SK-N-SH (cell line): ENCODE measurements around the gene OSBPL10. TPM values are rescaled to one million over a fixed set of nuclear protein-coding genes. Genes with fewer than 3 reads are reported as not detected.

Experiments used
- CTCF ChIA-PET: fragments of 300-600, 350-600 bp; formaldehyde crosslinking; extraction: SDS; loops from one replicate; lab custom pipeline; 2021; lab: Yijun Ruan, JAX
- POLR2A ChIA-PET: fragments of 350-600 bp; sonication (Branson Sonifier 250); formaldehyde crosslinking; extraction: SDS; loops from one replicate; lab custom pipeline; 2020; ENCODE audit warnings: antibody characterized with exemption, inconsistent platforms; lab: Yijun Ruan, JAX
- DNase-seq: peaks from one replicate; pipeline ENCODE4 v3.0.0; 2012
- H2AFZ ChIP-seq: fragments of 200-600 bp; sonication (generic); 2 replicates; pipeline ENCODE4 v1.8.1; 2016; ENCODE audit warnings: antibody characterized with exemption, mild to moderate bottlenecking, low read depth
- H3F3A ChIP-seq: fragments of 200-600 bp; sonication (generic); replicated peaks from 2 replicates; pipeline ENCODE3; 2016; ENCODE audit warnings: antibody characterized with exemption, mild to moderate bottlenecking; ENCODE audit not compliant: insufficient read depth
- H3K27ac ChIP-seq, 2 experiments: fragments of 200-500 bp in 1 of 2; fragments of 200-600 bp in 1 of 2; sonication (Bioruptor generic) in 1 of 2; sonication (generic), shearing (Covaris generic) in 1 of 2; 2 replicates each; pipeline versions ENCODE4 v1.5.1 to v1.6.1; 2014 to 2016; ENCODE audit warnings: low read depth in 2 of 2, inconsistent platforms in 1 of 2, low read length in 1 of 2, mild to moderate bottlenecking in 1 of 2, mixed read lengths in 1 of 2
- H3K27me3 ChIP-seq: fragments of 200-600 bp; sonication (generic), shearing (Covaris generic); 2 replicates; pipeline ENCODE4 v1.6.1; 2016; ENCODE audit warnings: mixed run types; ENCODE audit not compliant: insufficient read depth
- H3K36me3 ChIP-seq, 2 experiments: fragments of 200-500 bp in 1 of 2; fragments of 200-600 bp in 1 of 2; sonication (Bioruptor generic) in 1 of 2; sonication (generic) in 1 of 2; replicated peaks in 1 of 2; 2 replicates each; pipeline versions ENCODE3 to v1.5.1; 2014 to 2016; ENCODE audit warnings: low read length in 1 of 2, mild to moderate bottlenecking in 1 of 2; ENCODE audit not compliant: insufficient read depth in 2 of 2, control insufficient read depth in 1 of 2
- H3K4me1 ChIP-seq, 2 experiments: fragments of 200-500 bp in 1 of 2; fragments of 200-600 bp in 1 of 2; sonication (Bioruptor generic) in 1 of 2; sonication (generic), shearing (Covaris generic) in 1 of 2; 2 replicates each; pipeline versions ENCODE4 v1.5.1 to v1.6.1; 2014 to 2016; ENCODE audit warnings: low read depth in 1 of 2, low read length in 1 of 2, mixed run types in 1 of 2; ENCODE audit not compliant: insufficient read depth in 2 of 2, control insufficient read depth in 1 of 2
- H3K4me2 ChIP-seq: fragments of 200-600 bp; sonication (generic), shearing (Covaris generic); 2 replicates; pipeline ENCODE4 v1.6.1; 2017; ENCODE audit warnings: mixed run types
- H3K4me3 ChIP-seq, 2 experiments: fragments of 200-500 bp in 1 of 2; fragments of 200-600 bp in 1 of 2; sonication (Bioruptor generic) in 1 of 2; sonication (generic), shearing (Covaris generic) in 1 of 2; 2 replicates each; pipeline versions ENCODE4 v1.5.1 to v1.8.1; 2014 to 2016; ENCODE audit warnings: low read depth in 2 of 2, inconsistent platforms in 1 of 2, low read length in 1 of 2, mild to moderate bottlenecking in 1 of 2, mixed read lengths in 1 of 2, moderate library complexity in 1 of 2
- H3K79me2 ChIP-seq: fragments of 200-600 bp; sonication (generic); 2 replicates; pipeline ENCODE4 v1.8.1; 2017; ENCODE audit warnings: mild to moderate bottlenecking; ENCODE audit not compliant: insufficient read depth
- H3K9ac ChIP-seq: fragments of 200-600 bp; sonication (generic); 2 replicates; pipeline ENCODE4 v1.6.1; 2017; ENCODE audit warnings: mixed run types
- H3K9me2 ChIP-seq: fragments of 200-600 bp; sonication (generic); 2 replicates; pipeline ENCODE4 v1.6.1; 2017; ENCODE audit warnings: mixed run types
- H3K9me3 ChIP-seq: fragments of 200-600 bp; sonication (generic); 2 replicates; pipeline ENCODE4 v1.6.1; 2017; ENCODE audit warnings: mixed run types, mild to moderate bottlenecking, moderate library complexity
- H4K20me1 ChIP-seq: fragments of 200-600 bp; sonication (generic); 2 replicates; pipeline ENCODE4 v1.6.1; 2017; ENCODE audit warnings: mild to moderate bottlenecking, mixed run types; ENCODE audit not compliant: insufficient read depth
- CHD2 ChIP-seq: fragments of 150-350 bp; IDR thresholded peaks from 2 replicates; pipeline ENCODE4 v1.6.1; 2018; ENCODE audit warnings: low read length; ENCODE audit not compliant: partially characterized antibody
- EP300 ChIP-seq, 2 experiments: IDR thresholded peaks; 2 replicates each; pipeline versions ENCODE4 v1.4.0 to v1.6.1; 2012; ENCODE audit warnings: borderline replicate concordance in 1 of 2, low read depth in 1 of 2, low read length in 1 of 2
- MEF2A ChIP-seq: IDR thresholded peaks from 2 replicates; pipeline ENCODE4 v1.4.0; 2012; ENCODE audit warnings: low read depth, borderline replicate concordance
- MXI1 ChIP-seq: IDR thresholded peaks from 2 replicates; pipeline ENCODE4 v1.6.1; 2012; ENCODE audit warnings: mild to moderate bottlenecking, low read depth, low read length, improper control_type of control experiment
- NFIC ChIP-seq: IDR thresholded peaks from 2 replicates; pipeline ENCODE4 v1.4.0; 2012; ENCODE audit warnings: borderline replicate concordance
- RFX5 ChIP-seq: IDR thresholded peaks from 2 replicates; pipeline ENCODE4 v1.6.1; 2012; ENCODE audit warnings: mild to moderate bottlenecking, improper control_type of control experiment, low read length
- WGBS: methylation state at CpG from one replicate; pipeline ENCODE4 v1.1.6; 2017; ENCODE audit warnings: low lambda C conversion rate; 5-methylcytosine and 5-hydroxymethylcytosine counted together
- polyA plus RNA-seq, 3 experiments: library from polyadenylated mRNA; depleted of rRNA; stranded (reverse); fragments of >200 nt; gene quantifications; 2 replicates each; pipeline ENCODE4 v1.2.3, GENCODE V29; 2012
- TF ChIP-seq, protein P1 (sequence below): fragments of 150-350 bp; IDR thresholded peaks from 2 replicates; pipeline ENCODE4 v1.6.1; 2016; ENCODE audit warnings: mild to moderate bottlenecking, low read depth, low read length
- TF ChIP-seq, protein P2 (sequence below): IDR thresholded peaks from 2 replicates; pipeline ENCODE4 v1.4.0; 2012; ENCODE audit warnings: low read depth
- TF ChIP-seq, protein P3 (sequence below): fragments of 150-350 bp; IDR thresholded peaks from 2 replicates; pipeline ENCODE4 v1.6.1; 2017; ENCODE audit warnings: antibody characterized with exemption, low read length, low read depth, borderline replicate concordance

Gene OSBPL10
- polyA plus RNA-seq, 1 of the 3 experiments (the other 2 are of a cell fraction) = 0.12 TPM

DNA sequence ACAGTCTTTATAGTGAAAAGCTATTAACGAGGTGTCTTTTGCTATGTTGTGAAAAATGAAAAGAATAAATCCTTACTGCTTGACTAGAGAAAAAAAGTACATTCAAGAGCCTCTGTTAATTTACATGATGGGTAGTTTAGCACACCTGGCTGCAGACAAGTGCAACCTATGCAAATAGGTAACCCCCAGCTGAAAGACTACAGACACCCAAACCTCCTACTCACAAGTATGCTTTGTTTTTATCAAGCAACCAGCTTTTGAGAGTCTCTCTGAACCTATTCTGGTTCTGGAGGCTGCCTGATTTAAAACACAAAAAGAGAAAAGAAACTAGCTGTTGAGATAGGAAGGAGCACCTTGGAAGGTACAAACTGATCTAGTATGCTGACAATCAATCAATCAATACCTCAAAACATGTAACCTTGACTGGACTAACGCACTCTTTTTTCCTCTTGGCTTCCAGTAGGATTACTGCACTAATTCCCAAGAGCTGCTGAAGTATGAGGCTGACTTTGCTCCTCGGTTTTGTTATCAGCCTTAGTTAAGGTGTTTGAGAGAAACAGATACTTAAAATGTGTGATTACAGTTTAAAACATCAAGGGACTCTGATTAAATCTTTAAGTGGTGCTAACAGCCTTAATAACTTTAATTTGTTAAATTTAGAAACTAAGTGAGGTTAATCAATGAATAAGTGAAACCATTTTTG lies 63.6 kb downstream of the OSBPL10 start:
- TF ChIP-seq RFX5 = no peak

DNA sequence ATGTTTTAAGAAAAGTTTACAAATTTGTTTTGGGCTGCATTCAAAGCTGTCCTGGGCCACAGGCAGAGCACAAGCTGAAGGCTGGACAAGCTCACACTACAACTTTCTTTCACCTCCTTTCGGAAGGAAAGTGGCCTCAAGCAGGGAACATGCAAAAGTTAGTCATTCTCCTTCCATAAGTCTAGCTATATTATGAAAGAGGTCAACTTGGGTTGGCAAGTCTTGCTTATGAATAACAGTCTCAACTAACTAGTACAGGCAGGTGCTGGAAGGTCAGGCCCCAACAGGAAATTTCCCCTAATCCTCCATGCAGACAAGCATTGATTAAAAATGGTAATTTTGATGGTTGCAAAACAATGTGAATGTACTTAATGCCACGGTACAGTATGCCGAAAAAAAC lies 69.4 kb downstream of the OSBPL10 start:
- Histone ChIP-seq H3K9ac (no peak overlapping the region), H3F3A (no peaks in the 10 kb centered on the region), H3K27me3 (no peaks in the 10 kb centered on the region), H3K36me3 (no peaks in the 10 kb centered on the region), H4K20me1 (no peaks in the 10 kb centered on the region), H2AFZ (no peak overlapping the region), H3K4me1 (no peaks in the 10 kb centered on the region), H3K79me2 (no peaks in the 10 kb centered on the region), H3K4me2 (no peak overlapping the region), H3K4me3 (no peak overlapping the region), H3K27ac (no peak overlapping the region), H3K9me3 (no peaks in the 10 kb centered on the region), H3K9me2 (no peaks in the 10 kb centered on the region)
- TF ChIP-seq, protein P1, sequence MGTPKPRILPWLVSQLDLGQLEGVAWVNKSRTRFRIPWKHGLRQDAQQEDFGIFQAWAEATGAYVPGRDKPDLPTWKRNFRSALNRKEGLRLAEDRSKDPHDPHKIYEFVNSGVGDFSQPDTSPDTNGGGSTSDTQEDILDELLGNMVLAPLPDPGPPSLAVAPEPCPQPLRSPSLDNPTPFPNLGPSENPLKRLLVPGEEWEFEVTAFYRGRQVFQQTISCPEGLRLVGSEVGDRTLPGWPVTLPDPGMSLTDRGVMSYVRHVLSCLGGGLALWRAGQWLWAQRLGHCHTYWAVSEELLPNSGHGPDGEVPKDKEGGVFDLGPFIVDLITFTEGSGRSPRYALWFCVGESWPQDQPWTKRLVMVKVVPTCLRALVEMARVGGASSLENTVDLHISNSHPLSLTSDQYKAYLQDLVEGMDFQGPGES = no peak
- TF ChIP-seq CHD2 (no peak), NFIC (no peak), EP300 (IDR thresholded peaks at IDR 0.05; ENCODE audit: borderline replicate concordance in 1 of 2, low read depth in 1 of 2, low read length in 1 of 2) (no peak), MEF2A (no peak), MXI1 (no peak)
- TF ChIP-seq, protein P2, sequence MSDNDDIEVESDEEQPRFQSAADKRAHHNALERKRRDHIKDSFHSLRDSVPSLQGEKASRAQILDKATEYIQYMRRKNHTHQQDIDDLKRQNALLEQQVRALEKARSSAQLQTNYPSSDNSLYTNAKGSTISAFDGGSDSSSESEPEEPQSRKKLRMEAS = no peak
- TF ChIP-seq, protein P3, sequence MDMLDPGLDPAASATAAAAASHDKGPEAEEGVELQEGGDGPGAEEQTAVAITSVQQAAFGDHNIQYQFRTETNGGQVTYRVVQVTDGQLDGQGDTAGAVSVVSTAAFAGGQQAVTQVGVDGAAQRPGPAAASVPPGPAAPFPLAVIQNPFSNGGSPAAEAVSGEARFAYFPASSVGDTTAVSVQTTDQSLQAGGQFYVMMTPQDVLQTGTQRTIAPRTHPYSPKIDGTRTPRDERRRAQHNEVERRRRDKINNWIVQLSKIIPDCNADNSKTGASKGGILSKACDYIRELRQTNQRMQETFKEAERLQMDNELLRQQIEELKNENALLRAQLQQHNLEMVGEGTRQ = no peak
- DNase-seq = no peak
- ChIA-PET CTCF (interaction anchor here (1.0 kb wide), 1 partner anchor 11 kb away, joined by 3 read pairs; no protein-coding TSS in a partner anchor), POLR2A (no interaction called here)
- WGBS = 69% methylated on average over 3 of the region's 3 CpGs

More for the DNA sequence above, 63.6 kb downstream of the OSBPL10 start:
- Histone ChIP-seq H4K20me1 (no peaks in the 10 kb centered on the region), H3K79me2 (no peaks in the 10 kb centered on the region), H3K27ac (no peak overlapping the region), H3K9me2 (no peaks in the 10 kb centered on the region), H3K9me3 (no peaks in the 10 kb centered on the region), H3K36me3 (no peaks in the 10 kb centered on the region), H3K27me3 (no peaks in the 10 kb centered on the region), H3F3A (no peaks in the 10 kb centered on the region), H3K4me3 (no peak overlapping the region), H3K4me2 (no peak overlapping the region), H2AFZ (no peak overlapping the region), H3K4me1 (peaks cover 0 to 2% of the 10 kb centered on the region in 2 experiments; a peak in 1 of 4 replicates), H3K9ac (no peak overlapping the region)
- CTCF ChIA-PET = interaction anchor here (1.1 kb wide), 1 partner anchor 101 kb away, joined by 3 read pairs; no protein-coding TSS in a partner anchor
- WGBS = 27% methylated on average over 3 of the region's 3 CpGs
- POLR2A ChIA-PET = no interaction called here
- DNase-seq = no peak
